Measurements from ENCODE around the gene TNK2. TPM values are rescaled to one million over a fixed set of nuclear protein-coding genes. Genes with fewer than 3 reads are reported as not detected.
"Not testable (repeated sequence)": the region's sequence is repeated elsewhere in the genome, so short reads cannot be mapped to it uniquely, and the experiment has no call there.

TNK2 gene
- total RNA-seq, 2 donors from 2014 or later: 56.5 to 67.7 TPM

- Mint-ChIP-seq H3K4me3 (peak overlapping the region; percentile 58), H3K4me1 (peaks cover 30% of the 10 kb centered on the region), H3K27ac (no peak overlapping the region), H3K9me3 (no peaks in the 10 kb centered on the region), H3K36me3 (ENCODE audit: low read depth) (no peaks in the 10 kb centered on the region), H3K27me3 (no peaks in the 10 kb centered on the region)
- ATAC-seq (replicated peaks): peak; percentile 70
Observed at GRCh38 chr3:195909644-195910498, 1.5 kb upstream of the TNK2 start.

GRCh38 chr3:195908694-195909581 is 587 bp upstream of the TNK2 start:
- no peaks in the 10 kb centered on the region for H3K9me3 Mint-ChIP-seq
- H3K27ac Mint-ChIP-seq: peak overlapping the region; percentile 83
- H3K36me3 Mint-ChIP-seq (ENCODE audit: low read depth): no peaks in the 10 kb centered on the region
- H3K4me1 Mint-ChIP-seq: peaks cover 34% of the 10 kb centered on the region
- no peaks in the 10 kb centered on the region for H3K27me3 Mint-ChIP-seq
- peak overlapping the region; percentile 91 for H3K4me3 Mint-ChIP-seq
- peak; percentile 26 for ATAC-seq (replicated peaks)

- H3K27me3 Mint-ChIP-seq: no peaks in the 10 kb centered on the region
- H3K36me3 Mint-ChIP-seq (ENCODE audit: low read depth): no peaks in the 10 kb centered on the region
- H3K4me1 Mint-ChIP-seq: peaks cover 40% of the 10 kb centered on the region
- no peaks in the 10 kb centered on the region for H3K9me3 Mint-ChIP-seq
- H3K27ac Mint-ChIP-seq: peak overlapping the region; percentile 83
- peak overlapping the region; percentile 91 for H3K4me3 Mint-ChIP-seq
- peak; percentile 0 for ATAC-seq (replicated peaks)
Observed at GRCh38 chr3:195907684-195907933, 742 bp downstream of the TNK2 start.

DNA sequence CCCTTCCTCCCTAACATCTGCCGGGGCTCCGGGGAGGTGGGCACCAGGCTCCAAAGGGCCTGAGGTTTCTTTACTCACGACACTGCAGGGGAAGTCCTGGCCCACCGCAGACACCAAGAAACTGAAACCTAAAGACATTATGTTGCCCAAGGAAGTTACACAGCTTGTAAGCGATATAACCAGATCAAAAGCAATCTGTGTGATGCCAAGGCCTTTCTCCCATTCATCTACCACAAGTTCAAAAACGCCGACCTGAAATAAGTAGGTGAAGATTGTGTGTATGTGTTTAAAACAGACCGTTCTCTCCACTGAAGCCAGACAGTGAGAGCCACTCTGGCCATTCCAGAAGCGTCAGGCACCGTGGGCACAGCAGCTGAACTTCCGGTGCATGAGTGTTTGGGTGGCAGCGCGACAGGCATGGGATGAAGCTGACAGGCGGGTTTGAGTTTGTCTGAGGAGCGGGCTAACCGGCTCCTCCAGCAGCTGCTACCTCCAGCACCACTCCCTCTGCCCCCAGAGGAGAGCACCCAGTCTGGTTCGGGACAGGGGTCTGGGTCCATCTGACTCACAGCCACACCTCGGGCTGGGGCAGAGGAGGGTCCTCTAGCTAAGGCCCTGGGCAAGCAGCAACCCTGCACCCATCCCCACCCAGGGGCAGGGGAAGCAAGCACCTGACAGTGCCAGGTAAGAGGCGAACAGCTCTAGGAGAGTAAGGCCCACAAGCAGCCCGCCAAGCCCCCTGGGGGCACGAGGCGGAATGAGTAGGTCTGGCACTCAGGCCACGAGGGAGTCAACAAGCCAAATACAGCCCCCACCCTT is 1.3 kb downstream of the TNK2 start:
- Mint-ChIP-seq H3K4me1 (peaks cover 40% of the 10 kb centered on the region), H3K27ac (peak overlapping the region; percentile 84), H3K27me3 (no peaks in the 10 kb centered on the region), H3K4me3 (peak overlapping the region; percentile 91), H3K9me3 (no peaks in the 10 kb centered on the region), H3K36me3 (ENCODE audit: low read depth) (no peaks in the 10 kb centered on the region)
- ATAC-seq (replicated peaks): peak; percentile 61

GRCh38 chr3:195905970-195906864 is 2.1 kb downstream of the TNK2 start:
- H3K27ac Mint-ChIP-seq: peak overlapping the region; percentile 84
- H3K4me1 Mint-ChIP-seq: peaks cover 44% of the 10 kb centered on the region
- peak overlapping the region; percentile 91 for H3K4me3 Mint-ChIP-seq
- no peak for ATAC-seq (replicated peaks)
- no peaks in the 10 kb centered on the region for H3K36me3 Mint-ChIP-seq (ENCODE audit: low read depth)
- H3K27me3 Mint-ChIP-seq: no peaks in the 10 kb centered on the region
- no peaks in the 10 kb centered on the region for H3K9me3 Mint-ChIP-seq

DNA sequence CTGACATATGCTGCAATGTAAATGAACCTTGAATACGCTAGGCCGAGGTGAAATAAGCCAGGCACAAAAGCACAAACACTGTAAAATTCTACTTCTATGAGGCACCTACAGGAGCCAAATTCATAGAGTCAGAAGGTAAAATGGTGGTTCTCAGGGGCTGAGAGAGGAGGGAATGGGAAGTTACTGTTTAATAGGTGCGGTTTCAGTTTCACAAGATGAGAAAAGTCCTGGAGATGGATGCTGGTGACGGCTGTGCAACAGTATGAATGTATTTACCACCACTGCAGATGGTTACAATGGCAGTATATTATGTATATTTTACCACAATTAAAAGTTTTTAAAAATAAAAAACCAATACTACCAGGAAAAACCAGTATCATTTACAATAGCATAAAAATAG is 4.0 kb downstream of the TNK2 start:
- Mint-ChIP-seq H3K4me1 (peaks cover 59% of the 10 kb centered on the region), H3K27ac (peak overlapping the region; percentile 21), H3K27me3 (no peaks in the 10 kb centered on the region), H3K36me3 (ENCODE audit: low read depth) (no peaks in the 10 kb centered on the region), H3K4me3 (peak overlapping the region; percentile 91), H3K9me3 (no peaks in the 10 kb centered on the region)
- no peak for ATAC-seq (replicated peaks)

DNA sequence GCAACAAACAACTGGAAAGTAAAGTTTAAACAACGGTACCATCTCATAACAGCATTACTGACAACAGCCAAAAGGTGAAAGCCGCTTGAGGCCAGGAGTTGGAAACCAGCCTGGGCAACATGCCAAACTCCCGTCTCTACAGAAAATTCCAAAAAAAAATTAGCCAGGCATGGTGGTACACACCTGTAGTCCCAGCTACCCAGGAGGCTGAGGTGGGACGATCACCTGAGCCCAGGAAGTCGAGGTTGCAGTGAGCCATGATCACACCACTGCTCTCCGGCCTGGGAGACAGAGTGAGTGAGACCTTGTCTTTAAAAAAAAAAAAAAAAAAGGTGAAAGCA is 4.4 kb downstream of the TNK2 start:
- no peak for ATAC-seq (replicated peaks)
- no peaks in the 10 kb centered on the region for H3K36me3 Mint-ChIP-seq (ENCODE audit: low read depth)
- H3K4me3 Mint-ChIP-seq: peak overlapping the region; percentile 91
- H3K27me3 Mint-ChIP-seq: no peaks in the 10 kb centered on the region
- H3K4me1 Mint-ChIP-seq: peaks cover 59% of the 10 kb centered on the region
- H3K27ac Mint-ChIP-seq: peak overlapping the region; percentile 21
- no peaks in the 10 kb centered on the region for H3K9me3 Mint-ChIP-seq

- H3K4me3 Mint-ChIP-seq; H3K27ac Mint-ChIP-seq; ATAC-seq (replicated peaks); H3K27me3 Mint-ChIP-seq; H3K36me3 Mint-ChIP-seq (ENCODE audit: low read depth); H3K9me3 Mint-ChIP-seq: not testable (repeated sequence)
- H3K4me1 Mint-ChIP-seq: peaks cover 59% of the 10 kb centered on the region
Observed at GRCh38 chr3:195902634-195903033, 5.7 kb downstream of the TNK2 start.

GRCh38 chr3:195901836-195902585 is 6.3 kb downstream of the TNK2 start:
- not testable (repeated sequence) for H3K27ac Mint-ChIP-seq; H3K27me3 Mint-ChIP-seq; H3K4me3 Mint-ChIP-seq; H3K36me3 Mint-ChIP-seq (ENCODE audit: low read depth); H3K9me3 Mint-ChIP-seq; ATAC-seq (replicated peaks)
- peaks cover 58% of the 10 kb centered on the region for H3K4me1 Mint-ChIP-seq

DNA sequence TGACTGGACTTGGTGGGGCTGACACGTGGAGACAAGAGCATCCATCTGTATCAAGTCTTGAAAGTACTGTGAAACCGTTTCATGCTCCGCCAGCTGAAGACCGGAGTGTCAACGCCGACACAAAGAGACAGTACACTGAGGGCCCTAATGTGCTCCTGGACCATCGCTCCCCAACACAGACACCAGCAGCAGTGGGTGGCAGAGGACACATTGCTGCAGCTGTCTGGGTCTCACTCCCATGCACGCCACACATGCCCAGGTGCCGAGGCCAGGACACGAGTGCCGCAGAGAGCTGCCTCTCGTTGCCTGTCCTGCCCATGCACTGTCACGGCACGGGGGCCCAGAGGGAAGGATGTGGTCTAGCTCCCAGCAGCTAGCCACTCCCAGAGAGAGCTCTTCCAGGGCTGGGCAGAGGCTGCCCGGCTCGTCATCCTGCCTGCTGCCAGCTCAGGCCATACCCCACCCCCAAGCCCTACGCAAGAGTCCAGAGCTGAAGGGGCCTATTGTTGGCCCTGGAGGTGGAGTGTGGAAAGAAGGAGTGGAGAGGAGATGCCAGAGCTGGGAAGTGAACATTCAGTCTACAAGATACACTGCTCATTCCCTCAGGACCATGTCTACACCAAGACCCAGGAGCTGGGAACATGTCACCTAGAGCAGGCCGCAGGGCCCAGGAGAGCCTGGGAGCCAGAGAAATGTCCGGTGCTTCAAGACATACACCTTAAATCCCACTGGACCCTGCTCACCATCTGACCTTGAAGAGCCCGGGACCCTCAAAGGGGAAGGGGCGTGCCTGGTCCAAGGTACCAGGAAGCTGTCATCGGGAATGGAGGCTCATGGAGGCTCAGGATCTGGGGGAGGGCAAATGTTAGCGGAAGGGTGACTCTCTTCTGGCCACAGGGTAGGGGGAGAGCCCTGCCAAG is 7.7 kb downstream of the TNK2 start:
- peaks cover 57% of the 10 kb centered on the region for H3K4me1 Mint-ChIP-seq
- H3K36me3 Mint-ChIP-seq (ENCODE audit: low read depth): no peaks in the 10 kb centered on the region
- ATAC-seq (replicated peaks): peak; percentile 73
- H3K27ac Mint-ChIP-seq: peak overlapping the region; percentile 78
- H3K9me3 Mint-ChIP-seq: no peaks in the 10 kb centered on the region
- peak overlapping the region; percentile 48 for H3K4me3 Mint-ChIP-seq
- H3K27me3 Mint-ChIP-seq: no peaks in the 10 kb centered on the region

DNA sequence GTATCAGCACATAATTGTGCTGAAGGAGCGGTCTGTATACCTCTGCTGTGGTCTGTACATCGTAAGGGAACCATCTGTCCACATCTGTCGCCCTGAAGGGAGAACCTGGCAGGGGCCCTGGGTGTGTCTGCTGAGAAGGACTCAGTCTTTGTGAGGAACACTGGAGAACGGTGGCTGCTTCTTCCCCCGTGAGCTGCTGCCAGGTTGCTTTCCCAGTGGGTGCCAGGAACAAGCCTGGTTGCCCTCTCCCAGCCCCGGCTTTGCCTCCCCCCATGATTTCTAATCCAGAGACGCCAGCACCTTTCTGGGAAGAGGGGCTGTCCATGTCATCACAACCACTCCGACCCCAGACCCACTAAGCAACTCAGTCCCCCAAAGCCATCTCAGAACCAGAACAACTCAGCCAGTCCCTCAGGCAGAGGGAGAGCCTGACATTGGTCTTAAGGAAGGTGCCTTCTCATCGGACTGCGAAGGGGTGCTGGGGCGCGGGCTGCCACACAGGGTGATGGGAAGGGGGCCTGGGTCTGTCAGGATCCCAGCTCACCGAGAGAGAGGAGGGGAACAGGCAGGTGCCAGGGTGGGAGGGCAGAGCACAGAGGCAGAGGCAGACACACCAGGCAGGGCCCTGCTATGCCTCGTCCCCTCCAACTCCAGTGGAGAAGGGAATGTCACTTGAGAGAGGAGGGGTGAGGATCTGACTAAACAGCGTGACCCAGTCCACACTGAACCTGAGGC is 8.5 kb downstream of the TNK2 start:
- Mint-ChIP-seq H3K27me3 (no peaks in the 10 kb centered on the region), H3K9me3 (no peaks in the 10 kb centered on the region), H3K4me3 (peak overlapping the region; percentile 48), H3K4me1 (peaks cover 49% of the 10 kb centered on the region), H3K36me3 (ENCODE audit: low read depth) (no peaks in the 10 kb centered on the region), H3K27ac (peak overlapping the region; percentile 78)
- ATAC-seq (replicated peaks): no peak

DNA sequence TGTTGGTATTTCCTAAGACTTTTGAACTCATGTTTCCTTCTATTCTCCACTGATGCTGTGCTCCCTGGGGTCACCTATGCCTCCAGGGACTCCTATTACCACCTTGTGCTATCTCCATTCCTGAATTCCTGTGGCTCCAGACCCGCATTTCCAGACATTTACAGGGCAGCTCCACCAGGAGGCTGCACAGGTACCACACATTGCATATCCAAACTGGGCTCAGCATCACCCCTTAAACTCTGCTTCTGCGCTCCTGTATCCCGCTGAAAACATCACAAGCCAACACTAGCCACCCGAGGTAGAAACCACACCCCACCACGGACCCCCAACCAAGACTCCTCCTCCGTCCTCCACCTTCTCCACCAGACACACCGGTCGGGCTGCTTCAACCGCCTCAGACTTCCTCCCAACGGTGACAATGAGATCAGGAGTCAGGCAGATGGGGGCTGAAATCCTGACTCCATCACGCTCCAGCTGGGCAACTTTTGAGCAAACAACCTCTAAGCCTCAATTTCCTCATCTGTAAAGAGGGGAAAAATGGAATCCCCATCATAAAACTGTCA is 10.4 kb downstream of the TNK2 start:
- no peak for ATAC-seq (replicated peaks)
- H3K36me3 Mint-ChIP-seq (ENCODE audit: low read depth): no peaks in the 10 kb centered on the region
- H3K27ac Mint-ChIP-seq: peak overlapping the region; percentile 4
- peak overlapping the region; percentile 3 for H3K4me3 Mint-ChIP-seq
- H3K27me3 Mint-ChIP-seq: no peaks in the 10 kb centered on the region
- H3K4me1 Mint-ChIP-seq: peaks cover 38% of the 10 kb centered on the region
- H3K9me3 Mint-ChIP-seq: no peaks in the 10 kb centered on the region
